GM12873 (cell line): ENCODE measurements around the gene HCRTR1.

Experiments
- CTCF ChIP-seq: IDR thresholded peaks from 2 replicates; pipeline ENCODE4 v1.5.1; 2012; ENCODE audit warnings: low read depth, mild to moderate bottlenecking, moderate library complexity, low read length, control low read depth; ENCODE audit not compliant: insufficient read depth; ENCODE audit errors: missing control alignments

HCRTR1 gene

GRCh38 chr1:31668303-31668883 lies 50.9 kb downstream of the HCRTR1 start:
- TF ChIP-seq CTCF = no peak

GRCh38 chr1:31669433-31669785 lies 51.9 kb downstream of the HCRTR1 start:
- TF ChIP-seq CTCF = no peak

- peak; percentile 23 for TF ChIP-seq CTCF
Observed at GRCh38 chr1:31669786-31670592, 52.5 kb downstream of the HCRTR1 start.

DNA sequence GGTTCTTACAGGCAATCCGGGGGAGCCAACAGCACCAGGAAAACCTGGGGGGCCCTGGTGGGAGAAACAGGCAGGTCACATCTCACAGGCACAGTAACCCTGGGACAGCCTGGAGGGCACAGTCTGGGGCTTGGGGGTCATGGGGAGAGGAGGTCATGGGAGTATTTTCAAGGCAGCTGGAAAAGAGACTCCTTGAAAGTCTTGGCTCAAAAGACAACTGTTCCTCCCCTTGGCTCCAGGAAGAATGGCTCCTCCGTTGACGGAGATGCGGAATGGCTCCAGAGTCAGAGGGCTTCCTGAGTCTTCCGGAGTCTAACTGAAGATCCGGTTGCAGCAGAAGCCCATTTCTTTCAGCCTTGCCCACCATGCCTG lies 53.1 kb downstream of the HCRTR1 start:
- no peak for TF ChIP-seq CTCF

DNA sequence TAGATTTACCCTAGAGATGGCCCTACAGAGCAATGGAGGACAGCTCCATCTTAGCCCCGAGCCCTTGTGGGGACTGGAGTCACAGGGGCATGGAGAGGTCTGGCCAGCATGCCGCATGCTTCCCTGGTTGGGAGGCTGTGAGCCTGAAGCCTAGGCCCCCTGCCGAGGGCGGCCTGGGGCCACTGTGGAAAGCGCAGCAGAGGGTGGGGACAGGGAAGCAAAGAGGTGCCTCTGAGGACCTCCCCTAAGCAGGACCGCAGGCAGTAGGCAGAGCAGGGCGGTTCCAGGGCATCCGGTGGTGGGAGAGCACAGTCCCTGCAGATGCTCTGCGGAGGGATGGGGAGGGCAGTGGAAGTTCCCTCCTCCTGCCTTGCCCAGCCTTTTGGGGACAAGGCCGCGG lies 53.7 kb downstream of the HCRTR1 start:
- no peak for TF ChIP-seq CTCF

- no peak for TF ChIP-seq CTCF
Observed at GRCh38 chr1:31671561-31672201, 54.2 kb downstream of the HCRTR1 start.

GRCh38 chr1:31672986-31673385 lies 55.5 kb downstream of the HCRTR1 start:
- TF ChIP-seq CTCF = no peak
